Skeletal muscle cell (primary cell): Measurements from ENCODE around the gene PCBP3.

Source experiments
- DNase-seq: peaks from one replicate; pipeline ENCODE4 v3.0.0-alpha.2; 2010; ENCODE audit warnings: low read depth
- H3K4me3 ChIP-seq: 2 replicates; pipeline ENCODE4 v1.5.1; 2011; ENCODE audit warnings: low read depth, mild to moderate bottlenecking, control low read depth, low read length, moderate library complexity

Gene PCBP3

GRCh38 chr21:45982758-45983648 lies 339.5 kb downstream of the PCBP3 start:
- DNase-seq = no peak
- peak overlapping the region; percentile 79 for H3K4me3 ChIP-seq

GRCh38 chr21:45983649-45983965 lies 340.1 kb downstream of the PCBP3 start:
- DNase-seq = no peak
- peak overlapping the region; percentile 79 for H3K4me3 ChIP-seq

GRCh38 chr21:45983981-45984551 lies 340.5 kb downstream of the PCBP3 start:
- no peak for DNase-seq
- H3K4me3 ChIP-seq = peak overlapping the region; percentile 79

GRCh38 chr21:45984584-45985095 lies 341.1 kb downstream of the PCBP3 start:
- H3K4me3 ChIP-seq = peak overlapping the region; percentile 79
- DNase-seq = no peak

- DNase-seq = no peak
Measured at GRCh38 chr21:45985471-45986315, 342.2 kb downstream of the PCBP3 start.

GRCh38 chr21:45986316-45987051 lies 343.0 kb downstream of the PCBP3 start:
- DNase-seq = no peak
- H3K4me3 ChIP-seq = no peak overlapping the region

More at GRCh38 chr21:45985471-45986315, 342.2 kb downstream of the PCBP3 start:
- peak overlapping the region; percentile 11 for H3K4me3 ChIP-seq

GRCh38 chr21:45987121-45987711 lies 343.7 kb downstream of the PCBP3 start:
- DNase-seq = no peak

GRCh38 chr21:45988366-45989347 lies 345.1 kb downstream of the PCBP3 start:
- H3K4me3 ChIP-seq = no peak overlapping the region
- DNase-seq = no peak

More at GRCh38 chr21:45987121-45987711, 343.7 kb downstream of the PCBP3 start:
- H3K4me3 ChIP-seq = no peak overlapping the region

GRCh38 chr21:45989355-45990048 lies 346.0 kb downstream of the PCBP3 start:
- H3K4me3 ChIP-seq = no peak overlapping the region
- DNase-seq = no peak

- no peak for DNase-seq
- H3K4me3 ChIP-seq = no peak overlapping the region
Measured at GRCh38 chr21:45990049-45990711, 346.7 kb downstream of the PCBP3 start.

- no peak overlapping the region for H3K4me3 ChIP-seq
- no peak for DNase-seq
Measured at GRCh38 chr21:45990741-45991605, 347.4 kb downstream of the PCBP3 start.

- DNase-seq = no peak
- no peak overlapping the region for H3K4me3 ChIP-seq
Measured at GRCh38 chr21:45991606-45992300, 348.2 kb downstream of the PCBP3 start.
